Fibroblast of villous mesenchyme (primary cell): ENCODE results near the gene LDLRAD1. TPM values are rescaled to one million over a fixed set of nuclear protein-coding genes. Genes with fewer than 3 reads are reported as not detected.

Experiments used
- DNase-seq: peaks from one replicate; pipeline ENCODE4 v3.0.0-alpha.2; 2010; ENCODE audit warnings: low read depth
- H3K4me3 ChIP-seq: 2 replicates; pipeline ENCODE4 v1.5.1; 2011; ENCODE audit warnings: low read depth, mild to moderate bottlenecking, low read length
- CTCF ChIP-seq: IDR thresholded peaks from 2 replicates; pipeline ENCODE4 v1.5.1; 2012; ENCODE audit warnings: low read depth, mild to moderate bottlenecking, low read length; ENCODE audit not compliant: insufficient read depth
- total RNA-seq: library from RNA; depleted of rRNA; stranded (reverse); fragments of >200 nt; gene quantifications from 2 replicates; pipeline ENCODE4 v1.2.3, GENCODE V29; 2012

Gene LDLRAD1
- not detected in 2 replicates for total RNA-seq

GRCh38 chr1:54017979-54018378, at the start of gene LDLRAD1:
LDLRAD1 (minus strand) TSS chr1:54018186; CDS start chr1:54018112, 74 bp downstream.
- no peak for DNase-seq
- no peak within 1 kb of the TSS for H3K4me3 ChIP-seq
- TF ChIP-seq CTCF: no peak

GRCh38 chr1:54064299-54064698, 46.3 kb upstream of the LDLRAD1 start:
- TF ChIP-seq CTCF: no peak
- no peak overlapping the region for H3K4me3 ChIP-seq
- DNase-seq: no peak

- TF ChIP-seq CTCF: no peak
- H3K4me3 ChIP-seq: peak overlapping the region; percentile 81
- no peak for DNase-seq
Measured at GRCh38 chr1:54054438-54054749, 36.4 kb upstream of the LDLRAD1 start.

- DNase-seq: peak; percentile 43
- no peak for TF ChIP-seq CTCF
Measured at GRCh38 chr1:54053745-54054437, 35.9 kb upstream of the LDLRAD1 start.

GRCh38 chr1:54052934-54053744, 35.2 kb upstream of the LDLRAD1 start, which contains the start of the genes TCEANC2 and TMEM59:
TCEANC2 (plus strand) TSS chr1:54053608; CDS start chr1:54054423, 815 bp downstream.
TMEM59 (minus strand) TSS chr1:54053204; CDS start chr1:54053188, 16 bp downstream.
- TF ChIP-seq CTCF: no peak
- DNase-seq: peak; percentile 99
- peak within 1 kb of the TSS; percentile 81 for H3K4me3 ChIP-seq

More at GRCh38 chr1:54053745-54054437, 35.9 kb upstream of the LDLRAD1 start:
- H3K4me3 ChIP-seq: peak overlapping the region; percentile 81

- H3K4me3 ChIP-seq: peak overlapping the region; percentile 81
- DNase-seq: peak; percentile 68
- TF ChIP-seq CTCF: no peak
Measured at GRCh38 chr1:54052431-54052933, 34.5 kb upstream of the LDLRAD1 start.
